GM12874 (cell line): ENCODE measurements around the gene MINDY4.

Experiments
- CTCF ChIP-seq: IDR thresholded peaks from 2 replicates; pipeline ENCODE4 v1.5.1; 2011; ENCODE audit warnings: low read depth, mild to moderate bottlenecking, control low read depth, low read length, moderate library complexity; ENCODE audit not compliant: insufficient read depth

Gene MINDY4

GRCh38 chr7:30790356-30790755 is 19.1 kb downstream of the MINDY4 start:
- no peak for TF ChIP-seq CTCF

GRCh38 chr7:30791114-30791513 is 19.9 kb downstream of the MINDY4 start:
- 0 out of 2 replicates have a peak, but pooled peaks have one; percentile 4 for TF ChIP-seq CTCF

- TF ChIP-seq CTCF = no peak
Observed at GRCh38 chr7:30795161-30795948, 24.1 kb downstream of the MINDY4 start.

- no peak for TF ChIP-seq CTCF
Observed at GRCh38 chr7:30796105-30796869, 25.1 kb downstream of the MINDY4 start.

- no peak for TF ChIP-seq CTCF
Observed at GRCh38 chr7:30797176-30798040, 26.2 kb downstream of the MINDY4 start.

- no peak for TF ChIP-seq CTCF
Observed at GRCh38 chr7:30799206-30799975, 28.2 kb downstream of the MINDY4 start.
